Measurements from ENCODE around the gene ATP6V1B1. TPM values are rescaled to one million over a fixed set of nuclear protein-coding genes. Genes with fewer than 3 reads are reported as not detected.

ATP6V1B1 gene
- total RNA-seq, 1 experiment from 2014 or later, result 6.5 TPM

- Histone ChIP-seq H3K9me3 (ENCODE audit: low read depth, low read length, poor library complexity, severe bottlenecking) (no peaks in the 10 kb centered on the region), H3K36me3 (ENCODE audit: insufficient read depth, low read length, poor library complexity, severe bottlenecking) (no peaks in the 10 kb centered on the region), H3K27me3 (replicated peaks; ENCODE audit: insufficient read depth, low read depth, low read length, poor library complexity) (no peaks in the 10 kb centered on the region), H3K27ac (ENCODE audit: low read depth, low read length, poor library complexity, severe bottlenecking) (no peak overlapping the region), H3K4me1 (ENCODE audit: insufficient read depth, low read length, poor library complexity, severe bottlenecking) (no peaks in the 10 kb centered on the region), H3K4me3 (ENCODE audit: low read depth, low read length, poor library complexity, severe bottlenecking) (no peak overlapping the region)
- ChIA-PET POLR2A (ENCODE audit: low non-redundant PET) (no interaction called here), CTCF (no interaction called here)
- intact Hi-C loops (cut with micrococcal nuclease; ENCODE audit: unreplicated experiment), result no loop called here
- TF ChIP-seq, protein P1, sequence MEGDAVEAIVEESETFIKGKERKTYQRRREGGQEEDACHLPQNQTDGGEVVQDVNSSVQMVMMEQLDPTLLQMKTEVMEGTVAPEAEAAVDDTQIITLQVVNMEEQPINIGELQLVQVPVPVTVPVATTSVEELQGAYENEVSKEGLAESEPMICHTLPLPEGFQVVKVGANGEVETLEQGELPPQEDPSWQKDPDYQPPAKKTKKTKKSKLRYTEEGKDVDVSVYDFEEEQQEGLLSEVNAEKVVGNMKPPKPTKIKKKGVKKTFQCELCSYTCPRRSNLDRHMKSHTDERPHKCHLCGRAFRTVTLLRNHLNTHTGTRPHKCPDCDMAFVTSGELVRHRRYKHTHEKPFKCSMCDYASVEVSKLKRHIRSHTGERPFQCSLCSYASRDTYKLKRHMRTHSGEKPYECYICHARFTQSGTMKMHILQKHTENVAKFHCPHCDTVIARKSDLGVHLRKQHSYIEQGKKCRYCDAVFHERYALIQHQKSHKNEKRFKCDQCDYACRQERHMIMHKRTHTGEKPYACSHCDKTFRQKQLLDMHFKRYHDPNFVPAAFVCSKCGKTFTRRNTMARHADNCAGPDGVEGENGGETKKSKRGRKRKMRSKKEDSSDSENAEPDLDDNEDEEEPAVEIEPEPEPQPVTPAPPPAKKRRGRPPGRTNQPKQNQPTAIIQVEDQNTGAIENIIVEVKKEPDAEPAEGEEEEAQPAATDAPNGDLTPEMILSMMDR (conservative IDR thresholded peaks at IDR 0.05; ENCODE audit: low read depth, low read length), result no peak
- no peak for TF ChIP-seq EZH2 (IDR thresholded peaks at IDR 0.05; ENCODE audit: borderline replicate concordance, low read depth, low read length, poor library complexity, severe bottlenecking)
- DNase-seq (ENCODE audit: low spot score), result no peak
- no TSS peak for BruUV-seq (replicated peaks)
Measured at GRCh38 chr2:70958759-70959158, 23.1 kb downstream of the ATP6V1B1 start.

DNA sequence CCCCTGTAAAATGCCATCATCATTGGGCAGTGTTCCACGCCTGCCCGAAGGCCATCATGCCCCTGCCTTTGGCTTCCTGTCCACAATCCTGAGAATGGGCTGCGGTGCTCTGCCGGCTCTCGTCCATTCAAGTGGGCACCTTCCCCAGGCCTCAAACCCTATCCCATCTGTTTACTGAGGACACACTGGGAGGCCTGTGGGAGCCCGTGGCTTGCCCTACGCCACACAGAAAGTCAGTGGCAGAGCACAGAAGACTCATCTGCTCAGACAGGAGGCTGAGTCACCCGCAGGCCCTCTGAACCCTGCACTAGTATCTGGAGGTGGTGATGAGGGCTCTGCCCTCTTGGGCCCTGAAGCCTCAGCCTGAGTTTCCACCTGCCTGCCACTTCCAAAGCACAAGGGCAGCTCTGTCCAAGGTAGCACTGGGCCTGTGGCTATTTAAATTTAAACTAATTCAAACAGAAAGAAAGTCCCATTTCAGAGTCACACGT, 23.6 kb downstream of the ATP6V1B1 start:
- BruUV-seq (replicated peaks), result no TSS peak
- ChIA-PET POLR2A (ENCODE audit: low non-redundant PET) (no interaction called here), CTCF (no interaction called here)

GRCh38 chr2:70959851-70960832, 24.4 kb downstream of the ATP6V1B1 start:
- DNase-seq (ENCODE audit: low spot score), result no peak
- Histone ChIP-seq H3K4me3 (ENCODE audit: low read depth, low read length, poor library complexity, severe bottlenecking) (no peak overlapping the region), H3K4me1 (ENCODE audit: insufficient read depth, low read length, poor library complexity, severe bottlenecking) (no peaks in the 10 kb centered on the region), H3K36me3 (ENCODE audit: insufficient read depth, low read length, poor library complexity, severe bottlenecking) (no peaks in the 10 kb centered on the region), H3K27me3 (replicated peaks; ENCODE audit: insufficient read depth, low read depth, low read length, poor library complexity) (no peaks in the 10 kb centered on the region), H3K27ac (ENCODE audit: low read depth, low read length, poor library complexity, severe bottlenecking) (no peak overlapping the region), H3K9me3 (ENCODE audit: low read depth, low read length, poor library complexity, severe bottlenecking) (no peaks in the 10 kb centered on the region)
- no TSS peak for BruUV-seq (replicated peaks)
- TF ChIP-seq, protein P1 (conservative IDR thresholded peaks at IDR 0.05; ENCODE audit: low read depth, low read length), result peak; percentile 46
- no peak for TF ChIP-seq EZH2 (IDR thresholded peaks at IDR 0.05; ENCODE audit: borderline replicate concordance, low read depth, low read length, poor library complexity, severe bottlenecking)
- intact Hi-C loops (cut with micrococcal nuclease; ENCODE audit: unreplicated experiment), result no loop called here
- POLR2A ChIA-PET (ENCODE audit: low non-redundant PET), result no interaction called here
- CTCF ChIA-PET, result no interaction called here

More for the DNA sequence above, 23.6 kb downstream of the ATP6V1B1 start:
- Histone ChIP-seq H3K4me1 (ENCODE audit: insufficient read depth, low read length, poor library complexity, severe bottlenecking) (no peaks in the 10 kb centered on the region), H3K27ac (ENCODE audit: low read depth, low read length, poor library complexity, severe bottlenecking) (no peak overlapping the region), H3K36me3 (ENCODE audit: insufficient read depth, low read length, poor library complexity, severe bottlenecking) (no peaks in the 10 kb centered on the region), H3K4me3 (ENCODE audit: low read depth, low read length, poor library complexity, severe bottlenecking) (no peak overlapping the region), H3K9me3 (ENCODE audit: low read depth, low read length, poor library complexity, severe bottlenecking) (no peaks in the 10 kb centered on the region), H3K27me3 (replicated peaks; ENCODE audit: insufficient read depth, low read depth, low read length, poor library complexity) (no peaks in the 10 kb centered on the region)
- intact Hi-C loops (cut with micrococcal nuclease; ENCODE audit: unreplicated experiment), result no loop called here
- no peak for DNase-seq (ENCODE audit: low spot score)
- no peak for TF ChIP-seq EZH2 (IDR thresholded peaks at IDR 0.05; ENCODE audit: borderline replicate concordance, low read depth, low read length, poor library complexity, severe bottlenecking)
- TF ChIP-seq, protein P1 (conservative IDR thresholded peaks at IDR 0.05; ENCODE audit: low read depth, low read length), result no peak

Measured in A673 (cell line).